NCI-H2107 treated with DMSO at 0.1 percent for 48 hours (cell line): ENCODE results near the gene ARL4A.

Experiments
- DNase-seq: peaks from one replicate; lab custom pipeline; 2025; ENCODE audit not compliant: unreplicated experiment; lab: John Stamatoyannopoulos, UW

ARL4A gene

GRCh38 chr7:12699299-12699698, 11.9 kb downstream of the ARL4A start:
- DNase-seq: no peak

GRCh38 chr7:12701433-12701832, 14.0 kb downstream of the ARL4A start:
- no peak for DNase-seq

- no peak for DNase-seq
Observed at GRCh38 chr7:12703881-12704280, 16.4 kb downstream of the ARL4A start.

- DNase-seq: no peak
Observed at GRCh38 chr7:12705878-12706277, 18.4 kb downstream of the ARL4A start.

- peak; percentile 99 for DNase-seq
Observed at GRCh38 chr7:12706900-12707536, 19.6 kb downstream of the ARL4A start.

GRCh38 chr7:12708314-12708713, 20.9 kb downstream of the ARL4A start:
- no peak for DNase-seq

- DNase-seq: no peak
Observed at GRCh38 chr7:12709726-12710502, 22.5 kb downstream of the ARL4A start.

- no peak for DNase-seq
Observed at GRCh38 chr7:12711124-12711523, 23.7 kb downstream of the ARL4A start.

GRCh38 chr7:12712236-12712635, 24.8 kb downstream of the ARL4A start:
- DNase-seq: no peak

- DNase-seq: no peak
Observed at GRCh38 chr7:12713625-12714378, 26.4 kb downstream of the ARL4A start.

GRCh38 chr7:12714379-12714737, 26.9 kb downstream of the ARL4A start:
- no peak for DNase-seq

- peak; percentile 88 for DNase-seq
Observed at GRCh38 chr7:12715372-12716133, 28.1 kb downstream of the ARL4A start.

- no peak for DNase-seq
Observed at GRCh38 chr7:12716134-12716681, 28.8 kb downstream of the ARL4A start.

- DNase-seq: no peak
Observed at GRCh38 chr7:12716722-12717121, 29.3 kb downstream of the ARL4A start.

GRCh38 chr7:12719141-12719919, 31.9 kb downstream of the ARL4A start:
- DNase-seq: no peak

- DNase-seq: no peak
Observed at GRCh38 chr7:12719981-12720865, 32.8 kb downstream of the ARL4A start.

- DNase-seq: no peak
Observed at GRCh38 chr7:12721286-12721830, 33.9 kb downstream of the ARL4A start.

GRCh38 chr7:12722136-12722535, 34.7 kb downstream of the ARL4A start:
- DNase-seq: no peak
